H9 (cell line): ENCODE results near the gene PJA1. TPM values are rescaled to one million over a fixed set of nuclear protein-coding genes. Genes with fewer than 3 reads are reported as not detected.

ENCODE experiments used
- DNase-seq: peaks from one replicate; pipeline ENCODE4 v3.0.0-alpha.2; 2017
- H2AFZ ChIP-seq: one replicate; pipeline ENCODE4 v1.6.1; 2013; ENCODE audit warnings: mild to moderate bottlenecking, low read length, control low read depth, moderate library complexity
- H2AK5ac ChIP-seq: 2 replicates; pipeline ENCODE4 v1.6.1; 2013; ENCODE audit warnings: low read length, control low read depth, mixed read lengths; ENCODE audit not compliant: insufficient read length
- H2BK120ac ChIP-seq: one replicate; pipeline ENCODE4 v1.6.1; 2013; ENCODE audit warnings: low read depth, mild to moderate bottlenecking, low read length, control low read depth, inconsistent platforms; ENCODE audit not compliant: poor library complexity, severe bottlenecking
- H2BK12ac ChIP-seq: 2 replicates; pipeline ENCODE4 v1.6.1; 2013; ENCODE audit warnings: low read length, control low read depth, mixed read lengths, low read depth; ENCODE audit not compliant: insufficient read length
- H2BK15ac ChIP-seq: 2 replicates; pipeline ENCODE4 v1.6.1; 2013; ENCODE audit warnings: low read depth, low read length, control low read depth
- H2BK20ac ChIP-seq: one replicate; pipeline ENCODE4 v1.6.1; 2013; ENCODE audit warnings: low read depth, mild to moderate bottlenecking, low read length, control low read depth, inconsistent platforms; ENCODE audit not compliant: poor library complexity, severe bottlenecking
- H2BK5ac ChIP-seq: 2 replicates; pipeline ENCODE4 v1.6.1; 2013; ENCODE audit warnings: low read length, control low read depth, mixed read lengths; ENCODE audit not compliant: insufficient read length
- H3K14ac ChIP-seq: 2 replicates; pipeline ENCODE4 v1.6.1; 2013; ENCODE audit warnings: low read length, control low read depth; ENCODE audit not compliant: insufficient read depth
- H3K18ac ChIP-seq: 2 replicates; pipeline ENCODE4 v1.6.1; 2013; ENCODE audit warnings: low read depth, mild to moderate bottlenecking, mixed read lengths, low read length, control low read depth; ENCODE audit not compliant: insufficient read length
- H3K23ac ChIP-seq: 2 replicates; pipeline ENCODE4 v1.6.1; 2013; ENCODE audit warnings: low read length, control low read depth, mixed read lengths, low read depth; ENCODE audit not compliant: insufficient read length
- H3K23me2 ChIP-seq: 2 replicates; pipeline ENCODE4 v1.6.1; 2013; ENCODE audit warnings: low read depth, mild to moderate bottlenecking, mixed read lengths, low read length, control low read depth; ENCODE audit not compliant: insufficient read length, poor library complexity, severe bottlenecking
- H3K27ac ChIP-seq: 2 replicates; pipeline ENCODE4 v1.5.1; 2013; ENCODE audit warnings: low read length, control low read depth, mixed read lengths, low read depth; ENCODE audit not compliant: insufficient read length
- H3K27me3 ChIP-seq: 2 replicates; pipeline ENCODE4 v1.6.1; 2013; ENCODE audit warnings: low read length, control low read depth, inconsistent platforms; ENCODE audit not compliant: insufficient read depth
- H3K4ac ChIP-seq: 2 replicates; pipeline ENCODE4 v1.6.1; 2013; ENCODE audit warnings: low read depth, mild to moderate bottlenecking, control low read depth, inconsistent platforms, low read length, moderate library complexity
- H3K4me1 ChIP-seq: 2 replicates; pipeline ENCODE4 v1.6.1; 2013; ENCODE audit warnings: low read length, control low read depth, inconsistent platforms; ENCODE audit not compliant: insufficient read depth
- H3K4me2 ChIP-seq: 2 replicates; pipeline ENCODE4 v1.6.1; 2013; ENCODE audit warnings: low read length, control low read depth, mixed read lengths; ENCODE audit not compliant: insufficient read length, insufficient read depth
- H3K56ac ChIP-seq: 2 replicates; pipeline ENCODE4 v1.6.1; 2013; ENCODE audit warnings: low read depth, mild to moderate bottlenecking, mixed read lengths, low read length, control low read depth; ENCODE audit not compliant: insufficient read length
- H3K79me1 ChIP-seq: 2 replicates; pipeline ENCODE4 v1.6.1; 2013; ENCODE audit warnings: low read depth, mild to moderate bottlenecking, moderate library complexity, low read length, control low read depth, inconsistent platforms; ENCODE audit not compliant: insufficient read depth, poor library complexity, severe bottlenecking
- H3K79me2 ChIP-seq: 2 replicates; pipeline ENCODE4 v1.6.1; 2013; ENCODE audit warnings: low read length, control low read depth, inconsistent platforms; ENCODE audit not compliant: insufficient read depth
- H3K9ac ChIP-seq: 2 replicates; pipeline ENCODE4 v1.6.1; 2013; ENCODE audit warnings: low read length, control low read depth, mixed read lengths; ENCODE audit not compliant: insufficient read length; ENCODE audit errors: extremely low read depth
- H3K9me3 ChIP-seq: one replicate; pipeline ENCODE4 v1.6.1; 2013; ENCODE audit warnings: low read depth, low read length, inconsistent platforms; ENCODE audit not compliant: control insufficient read depth
- H3T11ph ChIP-seq: one replicate; pipeline ENCODE4 v1.6.1; 2013; ENCODE audit warnings: mild to moderate bottlenecking, low read length, control low read depth, inconsistent platforms
- H4K20me1 ChIP-seq: one replicate; pipeline ENCODE4 v1.6.1; 2013; ENCODE audit not compliant: control insufficient read depth, insufficient read length, insufficient read depth
- H4K5ac ChIP-seq: 2 replicates; pipeline ENCODE4 v1.6.1; 2013; ENCODE audit warnings: low read depth, mild to moderate bottlenecking, mixed read lengths, low read length, control low read depth; ENCODE audit not compliant: insufficient read length
- H4K8ac ChIP-seq: replicated peaks from 2 replicates; pipeline ENCODE4 v1.6.1; 2013; ENCODE audit warnings: low read length, control low read depth, mixed read lengths, low read depth; ENCODE audit not compliant: insufficient read length
- H4K91ac ChIP-seq: 2 replicates; pipeline ENCODE4 v1.6.1; 2013; ENCODE audit warnings: low read depth, mild to moderate bottlenecking, moderate library complexity, mixed read lengths, low read length, control low read depth; ENCODE audit not compliant: insufficient read length
- H3K27ac Mint-ChIP-seq, 3 experiments: 2 replicates in 2 of 3; 3 replicates in 1 of 3; pipeline ENCODE4 v1.8.0; 2020 to 2021; ENCODE audit warnings: mixed read lengths in 3 of 3, mild to moderate bottlenecking in 1 of 3, moderate library complexity in 1 of 3
- H3K27me3 Mint-ChIP-seq: 2 replicates; pipeline ENCODE4 v1.8.0; 2021; ENCODE audit warnings: low read depth, mild to moderate bottlenecking, moderate library complexity, mixed read lengths
- H3K36me3 Mint-ChIP-seq, 3 experiments: 2 replicates in 2 of 3; 3 replicates in 1 of 3; pipeline ENCODE4 v1.8.0; 2020 to 2021; ENCODE audit warnings: low read depth in 3 of 3, mixed read lengths in 3 of 3; ENCODE audit not compliant: insufficient read depth in 1 of 3
- H3K4me1 Mint-ChIP-seq, 2 experiments: 2 replicates each; pipeline ENCODE4 v1.8.0; 2020; ENCODE audit warnings: mixed read lengths in 2 of 2
- H3K4me3 Mint-ChIP-seq, 2 experiments: 2 replicates in 1 of 2; 3 replicates in 1 of 2; pipeline ENCODE4 v1.8.0; 2020 to 2021; ENCODE audit warnings: mild to moderate bottlenecking in 2 of 2, mixed read lengths in 2 of 2, moderate library complexity in 1 of 2
- H3K9me3 Mint-ChIP-seq, 2 experiments: 2 replicates in 1 of 2; 3 replicates in 1 of 2; pipeline ENCODE4 v1.8.0; 2020; ENCODE audit warnings: mild to moderate bottlenecking in 2 of 2, mixed read lengths in 2 of 2, moderate library complexity in 1 of 2
- CTCF ChIP-seq: fragments of 200-600 bp; sonication (generic); conservative IDR thresholded peaks from 3 replicates; pipeline ENCODE4 v1.8.0; 2021; ENCODE audit warnings: antibody characterized with exemption, mild to moderate bottlenecking
- WGBS: extraction: QIAGEN DNeasy Blood & Tissue Kit; methylation state at CpG from one replicate; pipeline ENCODE4 v1.1.7; 2013; ENCODE audit warnings: missing lambda C conversion rate, low lambda C conversion rate, mixed read lengths; ENCODE audit not compliant: insufficient read length; ENCODE audit errors: extremely low coverage; 5-methylcytosine and 5-hydroxymethylcytosine counted together
- total RNA-seq: library from RNA; stranded (reverse); gene quantifications from 2 replicates; pipeline ENCODE4 v1.2.1, GENCODE V29; 2021

The PJA1 gene
- total RNA-seq, 1 experiment from 2014 or later: 41.4 TPM

GRCh38 chrX:69161371-69161770, 3.9 kb downstream of the PJA1 start:
- Histone ChIP-seq H3K79me2 (no peaks in the 10 kb centered on the region), H4K91ac (no peak overlapping the region), H3K56ac (no peak overlapping the region), H3K18ac (no peak overlapping the region), H3K9me3 (no peaks in the 10 kb centered on the region), H3K23ac (no peak overlapping the region), H2AFZ (no peak overlapping the region), H4K5ac (no peak overlapping the region), H3K4me2 (no peak overlapping the region), H3K27ac (no peak overlapping the region), H3K27me3 (no peaks in the 10 kb centered on the region), H4K8ac (no peak overlapping the region), H3K23me2 (no peaks in the 10 kb centered on the region), H3K14ac (no peak overlapping the region), H3K4me1 (no peaks in the 10 kb centered on the region), H2BK20ac (no peak overlapping the region), H3K4ac (no peak overlapping the region), H2AK5ac (no peak overlapping the region), H3K9ac (no peak overlapping the region), H2BK12ac (no peak overlapping the region), H3T11ph (no peak overlapping the region), H2BK120ac (no peak overlapping the region), H2BK15ac (no peak overlapping the region), H2BK5ac (no peak overlapping the region), H3K79me1 (no peaks in the 10 kb centered on the region), H4K20me1 (no peaks in the 10 kb centered on the region)
- peak; percentile 8 for DNase-seq
- Mint-ChIP-seq H3K4me1 (peaks cover 16 to 30% of the 10 kb centered on the region in 2 experiments), H3K27ac (no peak overlapping the region), H3K4me3 (no peak overlapping the region), H3K9me3 (peaks cover 70 to 72% of the 10 kb centered on the region in 2 experiments), H3K36me3 (peaks cover 28 to 43% (median 29%) of the 10 kb centered on the region in 3 experiments), H3K27me3 (peaks cover 1% of the 10 kb centered on the region; the same call in 1 of the 2 replicates)
- no peak for TF ChIP-seq CTCF
- no CpG with 5 or more reads among the region's 10 CpGs for WGBS
